SH-SY5Y (cell line): ENCODE data around the gene ADAMTS3.

Source experiments
- GATA2 ChIP-seq: IDR thresholded peaks from 2 replicates; pipeline ENCODE4 v1.6.1; 2011; ENCODE audit warnings: mild to moderate bottlenecking, low read depth, low read length
- GATA3 ChIP-seq: IDR thresholded peaks from 2 replicates; pipeline ENCODE4 v1.6.1; 2011; ENCODE audit warnings: low read depth, mild to moderate bottlenecking, low read length, moderate library complexity

DNA sequence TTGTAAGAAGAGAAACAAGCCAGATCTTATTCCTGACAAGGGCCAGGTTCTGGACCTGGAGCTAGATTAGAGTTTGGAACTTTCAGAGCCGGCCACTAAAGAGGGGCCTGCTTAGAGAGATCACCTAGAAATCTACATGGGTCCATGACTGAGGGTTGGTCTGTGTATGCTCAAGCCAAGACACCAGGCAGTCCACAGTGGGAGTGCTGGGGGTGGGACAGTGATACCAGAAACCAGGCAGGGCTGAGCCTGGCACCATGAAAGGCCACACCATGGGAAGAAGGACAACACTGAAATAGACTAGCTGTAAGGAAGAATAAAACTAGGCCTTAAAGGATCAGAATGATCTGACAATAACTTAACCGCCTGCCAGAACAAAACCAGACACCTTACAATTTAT lies 267.3 kb downstream of the ADAMTS3 start:
- no peak for TF ChIP-seq GATA2
- TF ChIP-seq GATA3: no peak
